Activated gamma-delta T cell treated with anti-CD3 and anti-CD28 coated beads, Interleukin-2, amount 50 U/mL, for 16 hours (primary cell): Measurements from ENCODE around the gene ANKRD6.

Experiments used
- DNase-seq: peaks from one replicate; pipeline ENCODE4 v3.0.0-alpha.2; 2020; ENCODE audit warnings: low read depth

Gene ANKRD6

GRCh38 chr6:89509777-89510281 is 76.9 kb downstream of the ANKRD6 start:
- no peak for DNase-seq

GRCh38 chr6:89510393-89510792 is 77.4 kb downstream of the ANKRD6 start:
- no peak for DNase-seq

- DNase-seq: no peak
Observed at GRCh38 chr6:89518352-89519055, 85.6 kb downstream of the ANKRD6 start.

DNA sequence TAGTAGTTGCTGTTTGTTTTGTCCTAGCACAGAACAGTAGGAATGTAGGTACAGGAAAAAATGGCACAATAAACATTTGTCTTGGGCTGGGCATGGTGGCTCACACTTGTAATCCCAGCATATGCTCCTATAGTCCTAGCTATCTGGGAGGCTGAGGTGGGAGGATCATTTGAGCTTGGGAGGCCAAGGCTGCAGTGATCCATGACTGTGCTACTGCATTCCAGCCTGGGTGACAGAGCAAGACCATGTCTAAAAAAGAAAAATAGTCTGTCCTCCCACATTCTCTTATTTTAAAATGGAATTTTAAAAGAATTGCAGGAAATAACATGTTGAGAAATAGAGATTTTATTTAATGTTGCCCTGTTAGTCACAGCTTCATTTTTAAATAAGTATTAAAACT is 87.8 kb downstream of the ANKRD6 start:
- DNase-seq: no peak

DNA sequence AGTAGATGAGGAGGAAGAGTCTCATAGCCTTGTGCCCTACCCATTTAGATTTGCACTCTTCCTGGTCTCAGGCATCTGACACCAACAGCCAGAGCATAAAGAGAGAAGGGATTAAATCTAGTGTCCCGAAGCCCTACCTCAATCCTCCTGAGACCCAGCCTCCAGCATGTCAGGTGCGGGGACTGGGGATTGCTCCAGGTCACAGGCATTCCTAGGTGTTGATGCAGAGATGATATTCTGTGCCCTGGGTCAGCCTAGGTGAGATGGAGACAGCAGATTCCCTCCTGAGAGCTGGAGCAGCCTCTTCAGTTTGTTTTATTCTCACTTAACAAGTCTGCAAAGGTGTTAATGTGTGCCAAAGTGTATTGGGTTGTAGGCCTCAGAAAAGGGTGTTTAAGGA is 89.8 kb downstream of the ANKRD6 start:
- no peak for DNase-seq

GRCh38 chr6:89525786-89526562 is 93.0 kb downstream of the ANKRD6 start:
- DNase-seq: no peak

- DNase-seq: no peak
Observed at GRCh38 chr6:89526563-89526869, 93.6 kb downstream of the ANKRD6 start.

- DNase-seq: no peak
Observed at GRCh38 chr6:89527634-89528033, 94.7 kb downstream of the ANKRD6 start.

- DNase-seq: no peak
Observed at GRCh38 chr6:89528866-89529265, 95.9 kb downstream of the ANKRD6 start.

DNA sequence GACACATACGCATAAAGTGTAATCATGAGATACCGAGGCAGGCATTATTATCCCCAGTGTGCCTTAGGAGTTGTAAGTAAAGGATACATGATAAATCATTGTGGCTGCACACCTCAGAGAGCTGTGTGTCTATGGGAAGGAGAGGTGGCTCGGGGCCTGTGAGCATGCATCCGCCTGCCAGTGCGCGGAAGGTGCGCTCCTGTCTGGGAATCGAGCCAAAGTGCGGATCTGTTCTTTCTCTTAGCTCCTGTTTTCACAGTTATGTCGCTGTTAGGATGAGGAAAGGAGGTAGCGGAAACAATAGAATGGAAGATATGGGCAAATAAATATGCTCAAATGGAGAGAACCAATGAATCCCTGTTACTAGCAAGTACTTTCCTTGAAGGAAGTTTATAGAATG is 98.0 kb downstream of the ANKRD6 start:
- DNase-seq: no peak

GRCh38 chr6:89536231-89536630 is 103.3 kb downstream of the ANKRD6 start:
- DNase-seq: no peak

DNA sequence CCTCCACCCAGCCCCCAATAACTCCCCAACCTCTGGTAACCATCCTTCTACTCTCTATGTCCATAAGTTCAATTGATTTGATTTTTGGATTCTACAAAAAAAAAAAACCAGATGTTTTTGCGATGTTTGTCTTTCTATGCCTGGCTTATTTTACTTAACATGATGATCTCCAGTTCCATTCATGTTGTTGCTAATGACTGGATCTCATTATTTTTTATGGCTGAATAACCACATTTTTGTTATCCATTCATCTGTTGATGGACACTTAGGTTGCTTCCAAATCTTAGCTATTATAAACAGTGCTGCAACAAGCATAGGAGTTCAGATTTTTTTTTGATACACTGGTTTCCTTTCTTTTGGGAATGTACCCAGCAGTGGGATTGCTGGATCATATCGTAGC is 106.8 kb downstream of the ANKRD6 start:
- DNase-seq: no peak

GRCh38 chr6:89542081-89542857 is 109.3 kb downstream of the ANKRD6 start:
- DNase-seq: no peak

GRCh38 chr6:89542866-89543265 is 109.9 kb downstream of the ANKRD6 start:
- DNase-seq: no peak

- no peak for DNase-seq
Observed at GRCh38 chr6:89547281-89547680, 114.3 kb downstream of the ANKRD6 start.

- DNase-seq: no peak
Observed at GRCh38 chr6:89553431-89553830, 120.5 kb downstream of the ANKRD6 start.

- DNase-seq: no peak
Observed at GRCh38 chr6:89554106-89554505, 121.2 kb downstream of the ANKRD6 start.

DNA sequence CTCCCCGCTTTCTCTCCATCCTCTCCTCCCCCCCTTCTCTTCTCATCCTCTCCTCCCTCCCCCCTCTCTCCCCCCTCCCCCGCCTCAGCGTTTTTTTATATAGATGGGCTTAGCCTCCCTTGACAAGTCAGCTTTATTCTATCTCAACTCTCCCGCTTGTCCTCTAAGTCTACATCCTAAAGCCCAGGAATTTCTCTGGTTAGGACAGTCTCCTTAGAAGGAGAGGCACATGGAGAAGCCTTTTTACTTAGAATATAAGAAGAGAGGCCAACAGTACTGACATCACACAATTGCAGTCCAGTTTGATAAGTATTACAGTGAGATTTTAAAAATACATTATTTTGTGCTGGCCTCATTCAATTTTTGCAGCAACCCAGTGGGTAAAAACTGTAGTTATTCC is 122.1 kb downstream of the ANKRD6 start:
- DNase-seq: no peak

- DNase-seq: no peak
Observed at GRCh38 chr6:89555806-89556205, 122.9 kb downstream of the ANKRD6 start.

DNA sequence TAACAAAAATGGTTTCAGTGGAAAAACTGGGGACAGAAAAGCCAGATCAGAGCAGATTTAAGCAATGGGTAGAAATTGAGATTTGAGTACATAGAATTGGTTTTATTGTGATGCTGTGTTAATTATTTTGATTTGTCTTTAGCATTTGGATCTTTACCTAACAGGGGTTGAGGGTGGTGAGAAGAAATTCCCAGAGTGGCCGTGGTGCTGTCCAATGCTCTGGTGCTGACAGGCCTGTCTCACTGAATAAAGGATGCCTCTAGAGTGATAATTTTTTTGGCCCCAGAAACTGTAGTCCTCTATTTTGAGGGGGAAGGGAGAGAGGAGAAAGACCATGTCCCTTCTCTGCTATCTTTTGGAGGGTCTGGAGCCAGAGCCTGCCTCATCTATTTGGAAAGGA is 126.5 kb downstream of the ANKRD6 start:
- no peak for DNase-seq

GRCh38 chr6:89562093-89562973 is 129.4 kb downstream of the ANKRD6 start:
- DNase-seq: no peak

DNA sequence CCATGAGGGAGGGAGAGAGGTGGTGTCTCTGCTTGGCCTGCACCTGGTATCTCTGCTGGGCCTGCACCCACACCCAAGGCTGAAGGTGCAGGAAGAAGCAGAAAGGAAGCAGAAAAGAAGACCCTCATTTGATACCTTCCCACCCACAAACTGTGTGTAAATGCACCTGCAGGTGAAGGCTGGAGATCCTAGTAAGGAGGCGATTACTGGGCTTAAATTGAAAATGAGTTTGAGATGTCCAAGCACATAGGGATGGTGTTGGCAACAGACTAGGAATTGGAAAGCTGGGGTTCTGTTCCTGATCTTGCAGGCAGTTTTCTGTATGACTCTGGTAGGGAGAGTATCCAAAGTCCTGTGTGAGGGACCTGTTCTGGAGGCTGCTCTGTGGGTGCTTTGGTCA is 130.9 kb downstream of the ANKRD6 start:
- no peak for DNase-seq
